Measurements from ENCODE around the gene PTPN9. TPM values are rescaled to one million over a fixed set of nuclear protein-coding genes. Genes with fewer than 3 reads are reported as not detected.
"Not testable (repeated sequence)": the region's sequence is repeated elsewhere in the genome, so short reads cannot be mapped to it uniquely, and the experiment has no call there.

PTPN9 gene
- polyA plus RNA-seq, 3 donors = 40.2 to 48.3 (median 46.9) TPM

- DNase-seq (ENCODE audit: extremely low read depth in 1 of 11, low read depth in 9 of 11, low spot score in 4 of 11) = not testable (repeated sequence)
These were observed 130.9 kb downstream of the PTPN9 start for GRCh38 chr15:75448171-75448570.

DNA sequence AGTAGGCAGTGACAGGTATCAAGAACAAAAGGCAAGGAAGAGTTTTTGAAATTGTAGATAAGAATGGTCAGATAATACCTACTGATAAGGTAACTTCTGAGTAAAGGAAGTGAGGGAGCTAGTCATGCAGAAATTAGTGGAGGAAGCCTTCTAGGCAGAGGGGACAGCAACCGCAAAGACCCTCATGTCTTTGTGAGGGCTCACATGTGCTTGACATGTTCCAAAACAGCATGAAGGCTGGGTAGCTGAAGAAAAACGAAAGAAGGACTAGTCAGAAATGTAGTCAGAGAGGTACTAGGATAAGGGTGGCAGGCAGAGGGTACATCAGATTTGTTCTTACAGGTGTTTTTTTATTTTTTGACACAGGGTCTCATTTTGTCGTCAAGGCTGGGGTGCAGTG, 133.0 kb downstream of the PTPN9 start:
- DNase-seq (ENCODE audit: extremely low read depth in 1 of 11, low read depth in 9 of 11, low spot score in 4 of 11) = no peak

GRCh38 chr15:75445324-75445723, 133.8 kb downstream of the PTPN9 start:
- DNase-seq (ENCODE audit: extremely low read depth in 1 of 11, low read depth in 9 of 11, low spot score in 4 of 11) = not testable (repeated sequence)

GRCh38 chr15:75443972-75444453, 135.1 kb downstream of the PTPN9 start:
- not testable (repeated sequence) for DNase-seq (ENCODE audit: extremely low read depth in 1 of 11, low read depth in 9 of 11, low spot score in 4 of 11)

DNA sequence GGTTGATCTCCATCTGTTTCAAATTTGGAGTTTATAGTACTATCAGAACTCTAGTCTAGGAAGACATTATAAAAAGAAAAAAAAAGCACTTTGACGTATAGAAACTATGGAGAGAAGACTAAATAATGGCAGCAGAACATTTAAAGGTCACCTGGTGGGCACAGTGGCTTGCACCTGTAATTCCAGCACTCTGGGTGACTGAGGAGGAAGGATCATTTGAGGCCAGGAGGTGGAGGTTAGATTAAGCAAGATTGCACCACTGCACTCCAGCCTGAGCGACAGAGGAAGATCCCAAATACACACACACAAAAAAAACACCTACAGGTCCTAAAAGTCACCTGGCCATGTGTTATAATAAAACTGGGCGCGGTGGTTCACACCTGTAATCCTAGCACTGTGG, 141.4 kb downstream of the PTPN9 start:
- DNase-seq (ENCODE audit: extremely low read depth in 1 of 11, low read depth in 9 of 11, low spot score in 4 of 11) = no peak

DNA sequence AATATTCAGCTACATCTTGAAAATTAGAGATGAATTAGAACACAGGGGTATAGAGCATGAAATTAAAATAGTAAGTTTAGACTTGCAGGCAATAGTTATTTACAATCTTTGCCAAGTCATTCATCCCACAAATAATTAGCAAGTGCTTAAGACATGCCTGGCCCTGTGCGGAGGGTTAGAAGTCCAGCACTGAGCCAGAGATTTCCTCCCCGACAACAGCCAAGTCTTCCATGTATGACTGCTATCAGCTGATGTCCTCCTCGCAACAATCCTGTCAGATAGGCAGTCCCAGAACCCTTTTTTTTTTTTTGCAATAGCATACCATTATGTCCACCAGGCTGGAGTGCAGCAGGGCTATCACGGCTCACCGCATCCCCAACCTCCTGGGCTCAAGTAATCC, 142.2 kb downstream of the PTPN9 start:
- no peak for DNase-seq (ENCODE audit: extremely low read depth in 1 of 11, low read depth in 9 of 11, low spot score in 4 of 11)

DNA sequence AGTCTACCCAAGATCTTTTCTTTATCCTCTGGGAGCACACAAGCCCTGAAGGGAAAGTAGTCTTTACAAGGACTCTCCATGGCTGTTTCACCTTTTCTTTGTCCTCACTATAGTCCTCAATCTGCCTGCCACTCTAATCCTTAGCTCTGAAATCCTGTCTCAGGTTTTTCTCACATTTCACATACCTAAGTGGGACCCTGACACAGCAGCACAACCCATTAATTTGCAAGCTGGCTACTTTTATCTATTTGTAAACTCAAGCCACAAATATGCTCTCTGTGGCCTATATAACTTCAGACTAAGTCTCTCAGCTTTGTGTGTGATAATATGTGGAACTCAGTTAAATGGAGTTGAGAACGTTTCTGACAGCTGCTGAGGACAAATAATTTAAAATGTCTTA, 147.4 kb downstream of the PTPN9 start:
- no peak for DNase-seq (ENCODE audit: extremely low read depth in 1 of 11, low read depth in 9 of 11, low spot score in 4 of 11)

DNA sequence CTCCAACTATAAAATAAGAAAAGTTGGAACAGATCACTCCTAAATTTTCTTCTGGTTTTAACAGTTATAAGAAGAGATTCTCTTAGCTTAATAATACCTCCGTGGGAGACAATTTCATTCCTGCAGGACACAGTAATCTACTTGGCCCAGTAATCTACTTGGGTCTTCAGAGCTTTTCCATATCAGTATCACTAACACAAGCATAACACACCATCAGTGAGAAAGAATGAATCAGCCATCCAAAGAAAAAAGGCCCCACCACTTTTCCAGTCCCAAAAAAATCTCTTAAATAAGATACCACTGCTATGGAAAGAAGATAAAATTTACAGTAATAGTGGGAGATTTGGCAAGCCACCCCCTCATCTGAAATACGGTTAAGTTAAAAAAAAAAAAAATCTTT, 147.8 kb downstream of the PTPN9 start:
- DNase-seq (ENCODE audit: extremely low read depth in 1 of 11, low read depth in 9 of 11, low spot score in 4 of 11) = no peak

DNA sequence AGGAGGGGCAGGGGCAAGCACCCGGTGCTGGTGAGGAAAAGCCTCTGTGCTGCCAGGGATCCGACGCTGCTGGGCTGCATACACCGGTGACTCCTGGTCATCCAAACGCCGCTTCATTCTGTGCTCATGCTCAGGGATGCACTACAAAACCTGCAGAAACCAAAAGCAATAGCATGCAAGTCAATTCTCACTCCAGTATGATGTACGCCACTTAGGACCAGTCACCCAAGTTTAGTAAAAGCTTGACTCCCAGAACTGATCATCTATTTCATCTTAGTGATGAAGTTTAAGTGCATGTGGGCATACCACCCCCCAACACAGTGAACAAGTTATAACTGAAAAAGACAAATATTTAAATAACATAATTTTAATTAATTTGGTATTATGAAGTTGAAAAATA, 148.9 kb downstream of the PTPN9 start:
- no peak for DNase-seq (ENCODE audit: extremely low read depth in 1 of 11, low read depth in 9 of 11, low spot score in 4 of 11)

DNA sequence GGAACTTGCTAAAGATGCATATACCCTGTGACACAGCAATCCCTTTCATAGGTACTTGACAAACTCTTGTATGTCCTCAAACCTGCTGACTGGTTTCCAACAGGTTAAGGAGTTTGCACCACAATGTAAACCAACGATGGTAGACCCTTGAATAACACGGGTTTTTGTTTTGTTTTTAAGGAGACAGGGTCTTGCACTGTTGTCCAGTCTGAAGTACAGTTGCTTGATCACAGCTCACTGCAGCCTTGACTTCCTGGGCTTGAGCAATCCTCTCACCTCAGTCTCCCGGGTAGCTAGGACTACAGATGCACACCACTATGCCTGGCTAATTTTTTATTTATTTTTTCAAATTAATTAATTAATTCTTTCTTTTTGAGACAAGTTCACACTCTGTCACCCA, 151.0 kb downstream of the PTPN9 start:
- no peak for DNase-seq (ENCODE audit: extremely low read depth in 1 of 11, low read depth in 9 of 11, low spot score in 4 of 11)

DNA sequence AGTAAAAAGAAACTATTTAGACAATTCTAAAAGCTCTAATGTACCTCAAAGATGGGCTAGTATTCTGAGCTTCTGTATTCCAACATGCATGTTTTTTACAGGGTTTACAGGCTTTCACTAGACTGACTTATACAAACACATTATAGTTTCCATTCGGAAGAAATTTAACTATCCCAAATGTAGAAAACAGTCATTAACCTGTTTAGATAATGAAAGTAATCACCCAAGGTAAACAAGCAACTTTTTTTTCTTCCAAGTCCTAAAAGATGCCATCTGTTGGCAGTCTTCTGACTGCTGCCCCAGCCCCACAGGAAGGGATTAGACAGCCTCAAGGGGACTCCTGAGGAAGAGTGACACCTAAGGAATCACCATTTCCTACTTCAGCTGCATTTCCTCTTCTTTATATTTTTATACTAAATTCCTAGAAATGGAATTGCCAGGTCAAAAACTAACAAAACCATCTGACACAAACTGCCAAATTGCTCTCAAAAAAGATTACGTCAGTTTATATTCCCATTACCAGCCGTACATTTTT, 153.1 kb downstream of the PTPN9 start:
- DNase-seq (ENCODE audit: extremely low read depth in 1 of 11, low read depth in 9 of 11, low spot score in 4 of 11) = no peak

DNA sequence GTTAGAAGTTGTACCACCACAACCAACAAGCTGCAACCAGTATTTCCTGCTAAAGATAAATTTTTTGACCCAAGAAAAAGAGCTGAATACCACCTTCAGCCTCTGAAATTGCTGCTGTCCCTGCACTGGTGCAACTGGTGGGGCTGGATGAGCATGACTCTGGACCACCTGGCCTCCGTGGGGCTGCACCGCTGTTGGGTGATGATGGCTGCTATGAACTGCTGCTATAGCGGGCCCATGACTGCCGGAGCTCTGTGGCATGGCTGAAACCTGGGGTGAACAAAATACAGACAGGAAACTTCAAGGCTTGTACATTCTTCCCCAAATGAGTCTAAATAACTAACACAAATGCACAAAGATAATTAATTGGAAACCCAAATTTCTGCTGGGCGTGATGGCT, 156.6 kb downstream of the PTPN9 start:
- no peak for DNase-seq (ENCODE audit: extremely low read depth in 1 of 11, low read depth in 9 of 11, low spot score in 4 of 11)

DNA sequence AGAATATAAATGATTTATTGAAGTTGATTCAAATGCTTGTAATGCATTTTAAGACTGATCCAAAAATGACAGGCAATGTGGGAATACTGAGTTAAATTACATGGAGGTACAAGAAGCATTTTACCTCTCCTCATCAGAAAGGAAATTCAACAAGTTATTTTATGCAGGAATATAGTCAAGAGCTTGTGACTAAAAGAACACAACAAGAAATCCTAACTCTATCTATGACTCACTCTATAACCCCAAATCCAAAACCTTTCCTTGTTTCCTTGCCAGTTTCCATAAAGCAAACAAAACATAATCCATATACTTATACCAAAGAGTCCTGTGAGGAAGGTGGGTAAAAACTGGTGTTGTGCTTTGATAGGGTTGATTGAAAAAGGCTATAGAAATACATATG, 158.4 kb downstream of the PTPN9 start:
- no peak for DNase-seq (ENCODE audit: extremely low read depth in 1 of 11, low read depth in 9 of 11, low spot score in 4 of 11)

- DNase-seq (ENCODE audit: extremely low read depth in 1 of 11, low read depth in 9 of 11, low spot score in 4 of 11) = no peak
These were observed 162.5 kb downstream of the PTPN9 start for GRCh38 chr15:75416584-75416983.

Other genes starting within 250 kb of the PTPN9 start
- 100 to 1,000 TPM in 1 of 3 donors, 10 to 100 TPM in 2; 81.8 to 107 (median 99.9) TPM for gene COMMD4, start 243.3 kb downstream of the PTPN9 start, polyA plus RNA-seq (ENCODE audit: insufficient read length in 3 of 3)
- 10 to 100 TPM; 17.3 to 36.7 (median 17.6) TPM for gene NEIL1, start 232.3 kb downstream of the PTPN9 start, polyA plus RNA-seq (ENCODE audit: insufficient read length in 3 of 3)
- gene MAN2C1, start 210.7 kb downstream of the PTPN9 start, polyA plus RNA-seq (ENCODE audit: insufficient read length in 3 of 3) = 100 to 1,000 TPM; 112 to 202 (median 125) TPM
- gene SIN3A, start 127.6 kb downstream of the PTPN9 start, polyA plus RNA-seq (ENCODE audit: insufficient read length in 3 of 3) = 10 to 100 TPM; 53.7 to 63.0 (median 57.7) TPM
- gene SNUPN, start 46.4 kb upstream of the PTPN9 start, polyA plus RNA-seq (ENCODE audit: insufficient read length in 3 of 3) = 10 to 100 TPM; 24.3 to 29.4 (median 27.8) TPM
- gene IMP3, start 60.9 kb upstream of the PTPN9 start, polyA plus RNA-seq (ENCODE audit: insufficient read length in 3 of 3) = 10 to 100 TPM; 49.1 to 58.0 (median 54.3) TPM
- 10 to 100 TPM; 18.0 to 21.8 (median 20.5) TPM for gene SNX33, start 68.6 kb upstream of the PTPN9 start, polyA plus RNA-seq (ENCODE audit: insufficient read length in 3 of 3)
- 10 to 100 TPM in 1 of 3 donors, 1 to 10 TPM in 2; 7.3 to 11.1 (median 7.5) TPM for gene CSPG4, start 133.5 kb upstream of the PTPN9 start, polyA plus RNA-seq (ENCODE audit: insufficient read length in 3 of 3)